HG02938 (cell line): ENCODE measurements around the gene DDX10.

Experiments used
- ATAC-seq: cut with Tn5 transposase; IDR thresholded peaks from one replicate; pipeline ENCODE4 v1.9.1; 2021; ENCODE audit warnings: mild to moderate bottlenecking, moderate library complexity; ENCODE audit not compliant: unreplicated experiment

The DDX10 gene

GRCh38 chr11:108865406-108865805 lies 200.5 kb downstream of the DDX10 start:
- ATAC-seq: no peak

GRCh38 chr11:108866781-108867180 lies 201.9 kb downstream of the DDX10 start:
- ATAC-seq: no peak

- ATAC-seq: no peak
Observed at GRCh38 chr11:108870373-108871020, 205.6 kb downstream of the DDX10 start.

GRCh38 chr11:108871152-108871551 lies 206.3 kb downstream of the DDX10 start:
- no peak for ATAC-seq

- no peak for ATAC-seq
Observed at GRCh38 chr11:108871867-108872266, 207.0 kb downstream of the DDX10 start.

- ATAC-seq: no peak
Observed at GRCh38 chr11:108872781-108873291, 208.0 kb downstream of the DDX10 start.

GRCh38 chr11:108873310-108873709 lies 208.4 kb downstream of the DDX10 start:
- no peak for ATAC-seq

GRCh38 chr11:108873941-108874340 lies 209.1 kb downstream of the DDX10 start:
- no peak for ATAC-seq

- ATAC-seq: no peak
Observed at GRCh38 chr11:108875134-108875533, 210.3 kb downstream of the DDX10 start.

GRCh38 chr11:108877178-108877577 lies 212.3 kb downstream of the DDX10 start:
- no peak for ATAC-seq

- no peak for ATAC-seq
Observed at GRCh38 chr11:108880510-108880909, 215.6 kb downstream of the DDX10 start.

- no peak for ATAC-seq
Observed at GRCh38 chr11:108881131-108881530, 216.3 kb downstream of the DDX10 start.

- ATAC-seq: no peak
Observed at GRCh38 chr11:108882211-108882831, 217.5 kb downstream of the DDX10 start.

GRCh38 chr11:108886005-108886659 lies 221.3 kb downstream of the DDX10 start:
- no peak for ATAC-seq

GRCh38 chr11:108886660-108887009 lies 221.8 kb downstream of the DDX10 start:
- no peak for ATAC-seq

GRCh38 chr11:108887436-108888238 lies 222.8 kb downstream of the DDX10 start:
- ATAC-seq: no peak

- ATAC-seq: no peak
Observed at GRCh38 chr11:108890482-108891105, 225.7 kb downstream of the DDX10 start.

GRCh38 chr11:108891143-108891542 lies 226.3 kb downstream of the DDX10 start:
- ATAC-seq: no peak

- no peak for ATAC-seq
Observed at GRCh38 chr11:108891909-108892511, 227.1 kb downstream of the DDX10 start.
